SU-DHL-6 (cell line): ENCODE measurements around the gene ABCG2.

Experiments
- CTCF ChIP-seq: fragments of 200-600 bp; sonication (generic); IDR thresholded peaks from one replicate; pipeline ENCODE4 v1.5.1; 2017; ENCODE audit warnings: antibody characterized with exemption, mild to moderate bottlenecking, low read length, moderate library complexity; ENCODE audit not compliant: insufficient read depth, poor library complexity, severe bottlenecking
- EZH2phosphoT487 ChIP-seq: fragments of 200-600 bp; sonication (generic), shearing (Covaris generic); conservative IDR thresholded peaks from 2 replicates; pipeline ENCODE4 v1.6.1; 2018; ENCODE audit warnings: mild to moderate bottlenecking, antibody characterized with exemption, low read length, moderate library complexity, mixed read lengths

DNA sequence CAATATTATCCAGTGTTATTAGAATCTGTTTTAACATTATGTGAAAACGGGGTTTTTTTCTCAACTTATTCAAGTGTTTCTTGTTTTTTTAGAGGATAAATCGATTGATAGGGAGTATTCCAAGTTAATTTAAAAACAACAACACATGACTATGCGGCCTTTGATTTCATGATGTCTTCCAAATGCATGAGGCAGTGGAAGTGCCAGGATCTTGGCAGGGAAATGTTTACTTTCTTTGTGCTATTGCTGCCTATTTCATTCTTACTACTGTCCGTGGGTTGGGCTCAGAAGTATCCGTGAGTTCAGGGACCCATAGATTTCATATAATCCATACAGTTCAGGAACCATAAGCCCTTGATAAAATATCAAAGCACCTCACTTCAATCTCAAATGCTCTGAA, 64.6 kb downstream of the ABCG2 start:
- TF ChIP-seq CTCF (no peak), EZH2phosphoT487 (no peak)
